GM12874 (cell line): ENCODE data around the gene TMEM89.

ENCODE experiments used
- CTCF ChIP-seq: IDR thresholded peaks from 2 replicates; pipeline ENCODE4 v1.5.1; 2011; ENCODE audit warnings: low read depth, mild to moderate bottlenecking, control low read depth, low read length, moderate library complexity; ENCODE audit not compliant: insufficient read depth

Gene TMEM89

GRCh38 chr3:48591886-48592518, 29.6 kb downstream of the TMEM89 start:
- TF ChIP-seq CTCF = no peak

- TF ChIP-seq CTCF = no peak
Observed at GRCh38 chr3:48591436-48591835, 30.1 kb downstream of the TMEM89 start.

- TF ChIP-seq CTCF = no peak
Observed at GRCh38 chr3:48588230-48588629, 33.3 kb downstream of the TMEM89 start.

- TF ChIP-seq CTCF = no peak
Observed at GRCh38 chr3:48587686-48588085, 33.9 kb downstream of the TMEM89 start.

GRCh38 chr3:48585411-48585810, 36.2 kb downstream of the TMEM89 start:
- TF ChIP-seq CTCF = no peak

- no peak for TF ChIP-seq CTCF
Observed at GRCh38 chr3:48584836-48585235, 36.7 kb downstream of the TMEM89 start.

- TF ChIP-seq CTCF = no peak
Observed at GRCh38 chr3:48581621-48582481, 39.7 kb downstream of the TMEM89 start.
